Progenitor cell of endocrine pancreas (in vitro differentiated cells): Measurements from ENCODE around the gene ZNF653. TPM values are rescaled to one million over a fixed set of nuclear protein-coding genes. Genes with fewer than 3 reads are reported as not detected.
A peak's percentile ranks its signal among the peaks of the same experiment; 100 is the strongest.

Source experiments
- DNase-seq: peaks from one replicate; pipeline ENCODE4 v3.0.0; 2021; ENCODE audit warnings: low spot score; ENCODE audit not compliant: unreplicated experiment
- H3K27ac Mint-ChIP-seq: 2 replicates; pipeline ENCODE4 v1.8.0; 2021; ENCODE audit warnings: mild to moderate bottlenecking, moderate library complexity, mixed read lengths
- H3K27me3 Mint-ChIP-seq: 2 replicates; pipeline ENCODE4 v1.8.0; 2021; ENCODE audit warnings: mixed read lengths
- H3K36me3 Mint-ChIP-seq: 2 replicates; pipeline ENCODE4 v1.8.0; 2022; ENCODE audit warnings: mixed read lengths; ENCODE audit not compliant: insufficient read depth
- H3K4me1 Mint-ChIP-seq: 2 replicates; pipeline ENCODE4 v1.8.0; 2021; ENCODE audit warnings: low read depth, mixed read lengths
- H3K4me3 Mint-ChIP-seq: 2 replicates; pipeline ENCODE4 v1.8.0; 2021; ENCODE audit warnings: low read depth, mild to moderate bottlenecking, moderate library complexity, mixed read lengths
- H3K9me3 Mint-ChIP-seq: 2 replicates; pipeline ENCODE4 v1.8.0; 2021; ENCODE audit warnings: low read depth, mixed read lengths
- CTCF ChIP-seq: fragments of 200-600 bp; sonication (generic); IDR thresholded peaks from one replicate; pipeline ENCODE4 v1.5.0; 2021; ENCODE audit warnings: antibody characterized with exemption, mild to moderate bottlenecking; ENCODE audit not compliant: unreplicated experiment
- total RNA-seq: library from RNA; stranded (reverse); gene quantifications from 2 replicates; pipeline ENCODE4 v1.2.1, GENCODE V29; 2021

Gene ZNF653
- total RNA-seq, 1 donor from 2014 or later, result 17.6 TPM

DNA sequence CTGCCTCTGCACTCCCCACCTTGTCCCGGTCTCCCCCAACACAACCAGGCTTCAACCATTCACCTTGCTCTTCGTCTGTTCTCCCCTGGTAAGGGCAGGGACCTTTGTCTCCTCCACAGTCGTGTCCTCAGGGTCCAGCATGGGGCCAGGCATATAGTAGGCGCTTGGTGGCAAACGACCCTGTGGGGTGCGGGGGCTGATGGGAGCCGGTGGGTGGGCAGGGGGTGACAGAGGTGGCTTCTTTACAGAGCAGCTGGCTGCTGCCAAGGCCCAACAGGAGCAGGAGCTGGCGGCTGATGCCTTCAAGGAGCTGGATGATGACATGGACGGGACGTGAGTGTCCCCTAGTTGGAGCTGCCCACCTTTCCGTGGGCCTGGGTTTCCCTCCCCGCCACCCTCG, 60.5 kb downstream of the ZNF653 start:
- TF ChIP-seq CTCF, result no peak
- no peak for DNase-seq
- H3K4me1 Mint-ChIP-seq, result no peaks in the 10 kb centered on the region
- H3K27me3 Mint-ChIP-seq, result no peaks in the 10 kb centered on the region
- no peaks in the 10 kb centered on the region for H3K9me3 Mint-ChIP-seq
- peak overlapping the region; percentile 3 for H3K27ac Mint-ChIP-seq
- H3K36me3 Mint-ChIP-seq, result peaks cover 12% of the 10 kb centered on the region
- no peak overlapping the region for H3K4me3 Mint-ChIP-seq

GRCh38 chr19:11444059-11444458, 61.6 kb downstream of the ZNF653 start:
- Mint-ChIP-seq H3K4me3 (no peak overlapping the region), H3K27me3 (no peaks in the 10 kb centered on the region), H3K4me1 (no peaks in the 10 kb centered on the region), H3K27ac (no peak overlapping the region), H3K36me3 (peaks cover 11% of the 10 kb centered on the region), H3K9me3 (no peaks in the 10 kb centered on the region)
- DNase-seq, result no peak
- TF ChIP-seq CTCF, result no peak

DNA sequence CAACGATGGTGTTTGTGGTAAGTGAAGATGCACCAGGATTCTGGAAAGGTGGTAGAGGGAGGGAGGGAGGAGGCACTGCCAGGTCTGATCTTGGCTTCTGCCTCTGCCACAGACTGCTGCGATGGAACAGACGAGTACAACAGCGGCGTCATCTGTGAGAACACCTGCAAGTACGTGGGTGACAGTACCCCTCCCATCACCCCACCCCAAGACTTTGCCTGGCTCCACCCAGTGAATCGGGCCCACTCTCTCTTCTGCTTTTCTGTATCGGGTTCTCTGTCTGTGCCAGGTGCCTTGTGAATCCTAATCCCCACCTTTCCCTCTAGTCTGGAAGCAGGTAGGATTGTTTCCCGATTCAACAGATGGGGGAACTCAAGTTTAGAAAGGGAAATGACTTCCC, 67.7 kb downstream of the ZNF653 start:
- Mint-ChIP-seq H3K9me3 (no peaks in the 10 kb centered on the region), H3K4me3 (no peak overlapping the region), H3K27me3 (no peaks in the 10 kb centered on the region), H3K4me1 (peaks cover 10% of the 10 kb centered on the region), H3K36me3 (peaks cover 19% of the 10 kb centered on the region), H3K27ac (no peak overlapping the region)
- TF ChIP-seq CTCF, result no peak
- no peak for DNase-seq

GRCh38 chr19:11435833-11436313, 69.8 kb downstream of the ZNF653 start:
- TF ChIP-seq CTCF, result no peak
- Mint-ChIP-seq H3K27me3 (no peaks in the 10 kb centered on the region), H3K36me3 (peaks cover 11% of the 10 kb centered on the region)

DNA sequence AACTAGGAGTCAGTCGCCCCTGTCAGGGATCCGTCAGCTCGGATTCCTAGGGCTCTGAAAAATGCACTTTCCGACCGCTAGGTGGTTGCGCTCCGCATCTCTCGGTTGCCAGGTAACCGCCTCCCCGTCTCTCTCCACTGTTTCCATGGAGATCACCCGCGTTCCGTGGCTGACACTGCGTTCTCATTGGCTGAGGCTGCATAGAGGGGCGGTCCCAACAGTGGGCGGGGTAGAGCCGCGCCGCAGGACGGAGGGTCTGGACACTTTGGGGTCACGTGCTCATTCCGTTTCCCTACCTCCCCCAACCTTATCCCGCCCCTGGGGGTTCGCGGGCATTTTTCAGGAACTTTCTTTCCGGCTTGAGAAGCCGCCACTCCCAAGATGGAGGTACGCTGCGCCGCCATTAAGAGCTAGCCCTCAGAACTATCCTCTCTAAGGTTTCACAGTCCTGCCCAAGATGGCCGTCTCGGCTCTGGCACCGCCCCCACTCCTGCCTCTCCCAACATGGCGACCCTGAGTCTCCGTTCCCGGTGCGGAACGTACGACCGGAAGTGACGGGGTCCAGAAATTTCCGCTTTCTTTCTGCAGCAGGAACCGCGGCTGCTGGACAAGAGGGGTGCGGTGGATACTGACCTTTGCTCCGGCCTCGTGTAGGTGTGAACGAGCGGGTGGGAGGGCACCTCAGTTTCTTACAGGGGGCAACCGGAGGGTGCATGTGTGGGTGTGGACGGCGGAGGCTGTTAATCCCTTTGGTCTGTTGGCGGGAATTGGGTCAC, 70.4 kb downstream of the ZNF653 start, which contains the start of the genes ODAD3 and PRKCSH:
Gene ODAD3 (minus strand): TSS at position 65 of the 776 bp plus-strand sequence. CDS start 105 bp downstream, outside the sequence.
Gene PRKCSH (plus strand): TSS at position 579 of the 776 bp plus-strand sequence. CDS start 483 bp downstream, outside the sequence.
- H3K27ac Mint-ChIP-seq, result peak within 1 kb of the TSS; percentile 98
- peak; percentile 92 for TF ChIP-seq CTCF
- no peaks in the 10 kb centered on the region for H3K27me3 Mint-ChIP-seq
- peak; percentile 98 for DNase-seq
- H3K36me3 Mint-ChIP-seq, result peaks cover 8% of the 10 kb centered on the region
- peaks cover 10% of the 10 kb centered on the region for H3K4me1 Mint-ChIP-seq
- H3K9me3 Mint-ChIP-seq, result no peaks in the 10 kb centered on the region
- H3K4me3 Mint-ChIP-seq, result peak within 1 kb of the TSS; percentile 95

More at GRCh38 chr19:11435833-11436313, 69.8 kb downstream of the ZNF653 start:
- H3K4me1 Mint-ChIP-seq, result peaks cover 10% of the 10 kb centered on the region
- H3K4me3 Mint-ChIP-seq, result peak overlapping the region; percentile 95
- no peak for DNase-seq
- H3K27ac Mint-ChIP-seq, result peak overlapping the region; percentile 98
- no peaks in the 10 kb centered on the region for H3K9me3 Mint-ChIP-seq
